Left renal pelvis (tissue), 4 donors: ENCODE measurements around the gene CENPX. TPM values are rescaled to one million over a fixed set of nuclear protein-coding genes. Genes with fewer than 3 reads are reported as not detected.

Experiments
- DNase-seq, 4 donors: peaks; one replicate each; pipeline ENCODE4 v3.0.0-alpha.2; 2013; ENCODE audit warnings: low read depth in 4 of 4, low spot score in 3 of 4
- polyA plus RNA-seq, 4 donors: library from polyadenylated mRNA; unstranded; fragments of 120-200 nt; gene quantifications; one replicate each; pipeline ENCODE4 v1.2.1, GENCODE V29; 2013; ENCODE audit not compliant: insufficient read length in 4 of 4

CENPX gene
- polyA plus RNA-seq, 4 donors: 32.0 to 50.3 (median 34.4) TPM

- no peak for DNase-seq
Observed at GRCh38 chr17:82000803-82001570, 21.7 kb downstream of the CENPX start.

DNA sequence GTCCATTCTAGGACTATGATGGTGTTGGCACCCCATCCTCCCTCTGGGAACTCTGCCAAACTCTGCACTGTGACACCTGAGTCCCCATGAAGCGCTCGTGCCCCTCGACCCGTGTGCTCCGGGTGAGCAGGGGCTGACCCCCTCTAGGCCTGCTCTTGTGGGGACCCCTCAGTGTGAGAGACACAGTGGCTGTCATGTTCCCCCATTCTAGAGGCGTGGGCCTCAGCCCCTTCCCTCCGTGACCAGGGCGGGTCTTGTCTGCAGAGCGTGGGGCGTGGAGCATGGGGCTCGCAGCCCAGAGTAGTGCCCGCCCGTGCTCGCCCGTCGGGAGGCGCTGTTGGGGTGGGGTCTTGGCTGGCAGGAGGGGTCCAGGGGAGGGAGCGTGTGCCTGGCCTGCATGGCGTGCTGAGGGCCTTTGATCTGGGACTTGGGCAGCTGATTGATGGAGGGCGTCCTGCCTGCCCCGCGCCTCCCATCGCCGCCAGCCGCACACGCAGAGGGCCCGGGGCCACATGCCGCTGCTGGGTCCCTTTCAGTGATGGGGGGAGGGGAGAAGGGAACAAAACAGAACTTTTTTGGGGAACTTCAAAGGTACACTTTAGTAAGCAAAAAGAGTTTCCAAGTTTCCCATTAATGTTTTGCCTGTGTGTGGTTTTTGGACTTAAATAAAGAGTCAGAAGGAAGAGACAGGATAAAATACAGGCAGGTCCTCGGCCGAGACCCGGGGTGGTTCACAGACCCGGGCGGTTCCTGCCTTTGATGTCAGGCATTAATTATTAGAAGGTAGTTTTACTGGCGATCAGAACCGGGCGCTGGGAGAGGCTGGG, 22.5 kb downstream of the CENPX start:
- DNase-seq: no peak

DNA sequence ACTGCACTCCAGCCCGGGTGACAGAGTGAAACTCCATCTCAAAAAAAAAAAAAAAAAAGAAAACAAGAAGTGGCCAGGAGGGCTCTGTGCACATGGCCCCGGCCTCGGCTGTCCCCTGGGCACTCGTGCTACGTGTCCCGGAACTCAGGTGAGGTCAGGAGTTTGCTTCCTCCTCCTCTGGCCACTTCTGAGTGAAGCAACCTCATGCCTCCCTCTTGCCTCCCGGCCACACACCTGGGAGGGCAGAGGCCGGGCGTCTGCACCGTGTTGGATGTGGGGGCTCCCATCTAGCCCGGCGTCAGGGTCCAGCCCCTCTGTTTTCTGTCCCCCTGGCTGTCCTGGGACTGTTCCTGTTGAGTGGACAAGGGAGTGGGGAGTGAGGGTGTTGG, 23.1 kb downstream of the CENPX start:
- no peak for DNase-seq

DNA sequence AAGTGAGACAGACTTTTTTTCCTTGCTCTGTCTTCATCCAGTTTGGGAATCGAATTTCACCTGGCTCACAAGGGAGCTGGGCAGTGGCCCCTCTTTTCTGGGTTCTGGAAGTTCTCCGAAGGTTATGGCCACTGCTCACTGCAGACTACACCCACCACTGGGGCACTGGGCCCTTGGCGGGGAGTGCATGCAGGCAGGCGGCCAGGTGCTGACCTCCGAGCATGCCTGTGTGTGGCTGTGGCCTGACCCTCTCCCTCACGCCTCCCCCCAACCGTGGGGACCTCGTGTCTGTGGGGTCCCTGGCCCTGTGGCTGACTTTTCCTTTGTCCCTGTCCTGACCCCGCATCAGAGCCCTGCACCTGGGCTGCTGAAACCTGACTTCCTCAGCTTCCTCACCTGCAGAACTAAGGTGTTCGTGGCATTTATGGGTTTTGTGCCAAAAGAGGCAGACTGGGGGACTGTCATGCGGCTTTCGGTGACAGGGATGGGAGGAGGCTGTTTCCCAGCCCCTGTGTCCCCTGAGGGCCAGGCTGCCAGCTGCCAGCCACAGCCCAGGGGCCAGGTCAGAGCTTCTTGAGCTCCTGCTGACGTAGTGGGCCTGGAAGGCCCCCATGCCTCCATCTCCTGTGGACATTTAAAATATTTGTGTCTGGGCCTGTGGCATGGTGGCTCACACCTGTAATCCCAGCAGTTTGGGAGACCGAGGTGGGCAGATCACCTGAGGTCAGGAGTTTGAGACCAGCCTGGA, 23.8 kb downstream of the CENPX start:
- DNase-seq: no peak

- DNase-seq: no peak
Observed at GRCh38 chr17:81998212-81998611, 24.5 kb downstream of the CENPX start.

- DNase-seq: no peak
Observed at GRCh38 chr17:81996757-81997441, 25.8 kb downstream of the CENPX start.

DNA sequence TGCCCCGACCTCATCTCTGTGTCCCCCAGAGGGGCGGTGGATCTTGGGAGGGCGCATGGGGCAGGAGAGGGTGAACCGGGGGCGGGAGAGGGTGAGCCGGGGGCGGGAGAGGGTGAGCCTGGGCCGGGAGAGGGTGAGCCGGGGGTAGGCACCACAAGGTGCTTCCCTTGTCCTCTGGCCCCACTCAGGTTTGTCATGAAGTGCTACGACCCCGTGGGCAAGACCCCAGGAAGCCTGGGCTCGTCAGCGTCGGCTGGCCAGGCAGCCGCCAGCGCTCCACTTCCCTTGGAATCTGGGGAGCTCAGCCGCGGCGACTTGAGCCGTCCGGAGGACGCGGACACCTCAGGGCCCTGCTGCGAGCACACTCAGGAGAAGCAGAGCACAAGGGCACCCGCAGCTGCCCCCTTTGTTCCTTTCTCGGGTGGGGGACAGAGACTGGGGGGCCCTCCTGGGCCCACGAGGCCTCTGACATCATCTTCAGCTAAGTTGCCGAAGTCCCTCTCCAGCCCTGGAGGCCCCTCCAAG, 26.4 kb downstream of the CENPX start:
- DNase-seq: no peak

DNA sequence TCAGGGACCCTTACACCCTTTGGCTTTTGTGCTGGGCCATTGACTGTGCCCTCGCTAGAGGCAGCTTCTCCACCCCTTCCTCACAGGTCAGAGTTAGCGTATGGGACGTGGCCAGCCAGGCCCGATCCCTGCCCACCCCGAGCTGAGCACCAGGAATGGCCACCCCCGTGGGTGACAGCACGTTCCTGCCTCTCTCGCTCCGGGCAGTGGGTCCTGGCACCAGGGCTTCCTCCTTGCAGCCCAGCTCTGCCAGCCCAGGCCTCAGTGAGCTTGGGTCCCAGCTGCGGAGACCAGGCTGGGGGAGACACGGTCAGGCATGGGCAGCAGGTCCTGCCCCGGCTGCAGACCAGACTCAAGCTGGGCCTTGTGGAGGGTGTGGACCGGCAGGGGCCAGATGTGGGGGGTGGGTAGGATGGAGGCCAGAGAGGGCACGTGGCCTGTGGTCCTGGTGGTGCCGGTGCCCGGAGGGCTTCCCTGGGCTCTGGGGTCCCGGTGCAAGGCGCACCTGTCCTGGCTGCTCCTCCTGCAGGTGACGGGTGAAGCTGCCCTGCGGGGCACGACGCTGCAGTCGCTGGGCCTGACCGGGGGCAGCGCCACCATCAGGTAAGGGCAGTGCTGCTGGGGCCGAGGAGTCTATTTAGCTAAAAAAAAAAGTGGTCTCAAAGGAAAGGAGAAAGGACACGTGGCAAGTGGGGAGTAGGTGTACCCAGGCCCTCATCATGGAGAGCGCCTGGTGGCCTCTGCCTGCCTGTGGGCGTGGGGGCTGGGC, 27.0 kb downstream of the CENPX start:
- no peak for DNase-seq

DNA sequence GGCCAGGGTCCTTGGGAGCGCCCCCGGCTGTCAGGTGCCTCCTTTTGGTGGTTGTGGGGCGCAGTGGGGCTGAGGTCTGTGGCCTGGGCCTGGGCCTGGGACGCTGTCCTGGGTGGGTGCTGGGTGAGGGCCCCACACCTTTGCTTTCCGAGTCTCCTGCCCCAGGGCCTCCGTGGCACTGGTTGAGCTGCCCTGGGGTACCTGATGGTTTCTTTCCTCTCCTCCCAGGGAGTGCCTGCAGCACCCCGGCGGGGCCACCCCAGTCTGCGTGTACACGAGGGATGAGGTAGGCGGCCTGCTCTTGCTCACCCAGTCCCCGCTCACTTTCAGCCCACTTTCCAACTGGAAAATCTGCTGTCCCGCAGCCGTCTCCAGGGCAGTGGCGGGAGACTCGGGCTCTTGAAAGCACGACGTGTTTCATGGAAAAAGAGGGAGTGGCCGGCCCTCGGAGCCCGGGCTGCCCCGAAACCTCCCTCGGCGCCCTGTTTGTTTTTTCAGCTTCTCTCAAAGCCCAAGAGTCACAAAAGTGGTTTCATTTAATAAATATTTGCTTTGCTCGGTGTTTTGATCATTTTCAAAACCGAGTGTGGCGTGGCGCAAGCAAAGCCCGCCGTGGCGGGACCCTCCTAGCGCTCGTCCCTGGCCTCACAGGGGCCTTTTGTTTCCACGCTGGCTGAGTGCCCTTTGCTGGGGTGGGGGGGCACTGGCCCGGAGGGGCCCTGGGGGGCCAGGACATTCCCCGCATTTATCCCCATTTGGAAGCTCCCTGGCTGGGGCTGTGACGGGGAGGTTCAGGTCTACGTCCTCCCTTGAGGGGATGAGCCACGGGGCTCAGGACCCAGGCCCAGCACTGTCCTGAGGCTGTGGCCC, 27.9 kb downstream of the CENPX start:
- no peak for DNase-seq

GRCh38 chr17:81993729-81994592, 28.7 kb downstream of the CENPX start:
- DNase-seq: no peak

DNA sequence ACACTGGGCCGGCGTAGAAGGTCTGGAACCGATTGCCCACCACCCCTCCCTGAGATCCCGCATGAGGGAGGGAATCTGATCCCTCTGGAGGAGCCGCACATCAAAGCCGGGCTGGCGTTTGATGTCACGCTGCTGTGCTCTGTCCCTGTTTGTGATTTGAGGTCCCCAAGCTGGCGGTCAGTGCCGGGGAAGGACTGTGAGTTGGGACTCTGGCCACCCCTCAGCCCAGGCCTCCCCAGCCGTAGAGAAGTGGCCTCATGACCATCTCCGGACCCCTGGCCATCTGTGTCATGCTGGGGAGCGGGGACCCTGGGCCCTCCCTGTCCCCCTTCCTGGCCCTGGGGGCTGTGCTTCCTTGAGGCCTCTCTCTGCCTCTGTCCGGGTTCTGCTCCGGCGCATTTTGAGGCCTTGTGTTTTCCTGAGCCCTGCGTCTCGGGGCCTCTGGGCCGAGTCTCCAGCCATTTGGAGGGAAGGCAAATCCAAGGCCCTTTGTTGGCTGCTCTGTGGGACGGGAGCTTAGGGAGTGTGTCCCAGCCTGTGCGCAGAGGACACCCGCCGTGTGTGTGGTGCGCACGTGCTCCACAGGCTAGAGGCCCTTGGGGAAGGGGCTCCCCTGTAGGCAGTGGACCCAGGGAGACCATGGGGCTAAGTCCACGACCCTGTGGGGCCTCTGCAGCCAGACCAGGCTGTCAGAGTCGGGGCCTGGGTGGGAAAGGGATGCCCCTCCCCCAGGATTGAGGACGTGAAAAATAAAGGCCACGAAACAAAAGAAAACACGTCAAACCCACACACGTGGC, 30.2 kb downstream of the CENPX start:
- peak in 3 of 4 donors; percentile 42 to 73 (median 64) for DNase-seq

GRCh38 chr17:81991684-81992305, 30.9 kb downstream of the CENPX start:
- DNase-seq: no peak

DNA sequence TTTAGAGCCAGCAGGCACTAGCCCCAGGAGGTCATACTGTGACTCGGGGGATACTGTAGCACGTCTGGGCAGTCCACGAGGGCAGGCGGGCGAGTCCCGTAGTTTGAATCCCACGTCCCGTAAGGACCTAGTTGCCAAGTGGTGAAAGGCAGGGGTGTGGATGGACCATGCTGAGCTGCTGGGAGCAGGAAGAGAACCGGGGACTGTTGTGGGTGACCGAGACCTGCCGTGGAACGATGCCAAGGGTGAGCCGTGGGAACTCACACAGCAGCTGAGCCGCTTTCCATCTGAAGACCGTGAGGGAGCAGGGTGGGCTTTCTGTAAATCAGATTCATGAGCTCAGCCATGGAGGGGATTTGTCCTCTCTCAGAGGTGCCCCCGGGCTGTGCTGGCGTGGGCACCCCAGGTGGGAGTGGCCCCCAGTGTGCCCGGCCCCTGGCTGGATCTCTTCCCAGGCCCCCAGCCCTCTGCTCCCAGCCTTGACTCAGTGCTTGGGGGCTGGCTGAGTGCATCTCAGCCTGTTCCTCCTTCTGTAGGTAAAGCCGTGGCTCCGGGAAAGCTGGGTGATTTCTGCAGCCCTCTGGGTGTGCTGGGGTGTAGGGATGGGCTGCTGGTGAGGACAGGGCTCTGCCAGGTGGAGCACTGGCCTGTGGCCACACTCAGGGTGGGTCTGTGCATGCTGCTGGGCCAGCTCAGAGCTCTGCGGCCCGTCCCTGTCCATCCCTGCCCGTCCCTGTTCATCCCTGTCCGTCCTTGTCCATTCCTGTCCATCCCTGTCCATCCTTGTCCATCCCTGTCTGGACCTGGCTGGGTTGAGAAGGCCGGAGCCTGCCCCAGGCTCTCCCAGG, 31.6 kb downstream of the CENPX start:
- DNase-seq: no peak

- DNase-seq: no peak
Observed at GRCh38 chr17:81987161-81987770, 35.4 kb downstream of the CENPX start.

- DNase-seq: no peak
Observed at GRCh38 chr17:81986606-81987005, 36.1 kb downstream of the CENPX start.
